GM12878 (cell line): Measurements from ENCODE around the gene PRM3. TPM values are rescaled to one million over a fixed set of nuclear protein-coding genes. Genes with fewer than 3 reads are reported as not detected.

Experiments used
- BRCA1 ChIP-seq: IDR thresholded peaks from 2 replicates; pipeline ENCODE4 v1.6.1; 2011; ENCODE audit warnings: low read depth, low read length, improper control_type of control experiment
- CHD2 ChIP-seq: IDR thresholded peaks from 2 replicates; pipeline ENCODE4 v1.6.1; 2011; ENCODE audit warnings: low read depth, low read length, improper control_type of control experiment, borderline replicate concordance
- CREM ChIP-seq: IDR thresholded peaks from 2 replicates; pipeline ENCODE4 v1.6.1; 2014; ENCODE audit warnings: antibody characterized with exemption, low read depth
- FOXM1 ChIP-seq: IDR thresholded peaks from 2 replicates; pipeline ENCODE4 v1.6.1; 2012; ENCODE audit warnings: low read depth, mild to moderate bottlenecking, inconsistent platforms, low read length, moderate library complexity
- GABPA ChIP-seq: IDR thresholded peaks from 2 replicates; pipeline ENCODE4 v1.6.1; 2014; ENCODE audit warnings: antibody characterized with exemption, low read depth, mild to moderate bottlenecking, inconsistent platforms
- MYC ChIP-seq: IDR thresholded peaks from 2 replicates; pipeline ENCODE4 v1.6.1; 2011; ENCODE audit warnings: mild to moderate bottlenecking, low read length, moderate library complexity, inconsistent platforms; ENCODE audit not compliant: insufficient read depth, insufficient replicate concordance, insufficient read length, severe bottlenecking
- NFYA ChIP-seq: IDR thresholded peaks from 2 replicates; pipeline ENCODE4 v1.6.1; 2011; ENCODE audit warnings: low read depth, mild to moderate bottlenecking, low read length, improper control_type of control experiment, borderline replicate concordance
- PAX8 ChIP-seq: fragments of 450-650 bp; IDR thresholded peaks from 2 replicates; pipeline ENCODE4 v1.6.1; 2017; ENCODE audit warnings: mild to moderate bottlenecking, moderate library complexity
- SMC3 ChIP-seq: IDR thresholded peaks from 2 replicates; pipeline ENCODE4 v1.6.1; 2011; ENCODE audit warnings: low read length, improper control_type of control experiment, borderline replicate concordance
- STAT3 ChIP-seq: IDR thresholded peaks from 2 replicates; pipeline ENCODE4 v1.6.1; 2011; ENCODE audit warnings: low read depth, low read length, improper control_type of control experiment
- USF2 ChIP-seq: IDR thresholded peaks from 2 replicates; pipeline ENCODE4 v1.6.1; 2011; ENCODE audit warnings: low read depth, low read length, improper control_type of control experiment, borderline replicate concordance
- YBX1 ChIP-seq: fragments of 450-650 bp; IDR thresholded peaks from 2 replicates; pipeline ENCODE4 v1.6.1; 2016; ENCODE audit warnings: antibody characterized with exemption
- ZNF24 ChIP-seq: fragments of 450-650 bp; IDR thresholded peaks from 2 replicates; pipeline ENCODE4 v1.6.1; 2017; ENCODE audit warnings: antibody characterized with exemption, mild to moderate bottlenecking
- ZNF622 ChIP-seq: fragments of 450-650 bp; IDR thresholded peaks from 2 replicates; pipeline ENCODE4 v1.6.1; 2017; ENCODE audit warnings: mild to moderate bottlenecking, inconsistent platforms
- ZZZ3 ChIP-seq: IDR thresholded peaks from 2 replicates; pipeline ENCODE4 v1.6.1; 2011; ENCODE audit warnings: low read depth; ENCODE audit not compliant: control insufficient read depth, insufficient read length
- polyA plus RNA-seq, 11 experiments: library from polyadenylated mRNA; depleted of rRNA in 4 of 11; unstranded in 6 of 11; stranded (reverse) in 5 of 11; fragments of >200 nt; fragmentation: Nextera tagmentation in 4 of 11; fragmentation: Illumina TruSeq in 1 of 11; extraction: Ambion mirVana in 4 of 11; extraction: Trizol in 1 of 11; gene quantifications; 1 replicate in 1 of 11; 2 replicates in 10 of 11; pipeline versions ENCODE4 v1.2.1 to v1.2.3, GENCODE V29; 2011 to 2016; ENCODE audit warnings: inconsistent platforms in 2 of 11, missing spikeins in 2 of 11, low read depth in 1 of 11
- total RNA-seq, 4 experiments: library from RNA; depleted of rRNA in 3 of 4; stranded (reverse); fragments of >200 nt in 3 of 4; fragmentation: Illumina TruSeq in 1 of 4; extraction: Trizol in 1 of 4; gene quantifications; 2 replicates each; pipeline versions ENCODE4 v1.2.1 to v1.2.3, GENCODE V29; 2013 to 2021
- TF ChIP-seq, protein P1 (sequence below): fragments of 450-650 bp; formaldehyde crosslinking; IDR thresholded peaks from 2 replicates; pipeline ENCODE4 v1.5.0; 2022; ENCODE audit warnings: mild to moderate bottlenecking, missing genetic modification characterization
- TF ChIP-seq, protein P2 (sequence below): fragments of 450-650 bp; conservative IDR thresholded peaks from 2 replicates; pipeline ENCODE4 v1.6.1; 2017; ENCODE audit warnings: mild to moderate bottlenecking, moderate library complexity
- TF ChIP-seq, protein P3 (sequence below): IDR thresholded peaks from 2 replicates; pipeline ENCODE4 v1.6.1; 2012; ENCODE audit warnings: low read depth, low read length, improper control_type of control experiment
- TF ChIP-seq, protein P4 (sequence below): fragments of 450-650 bp; formaldehyde crosslinking; IDR thresholded peaks from 2 replicates; pipeline ENCODE4 v1.4.0; 2022; ENCODE audit warnings: mild to moderate bottlenecking, moderate library complexity

The PRM3 gene
- total and polyA plus RNA-seq, 10 of the 15 experiments (the other 5 are each of a cell fraction or from before 2014, with no cell fraction given) = not detected

- TF ChIP-seq SMC3 = no peak
- TF ChIP-seq PAX8 = no peak
- TF ChIP-seq CREM = 0 out of 2 replicates have a peak, but pooled peaks have one; percentile 8
- TF ChIP-seq USF2 = peak; percentile 7; the same call in 1 of the 2 replicates
- no peak for TF ChIP-seq YBX1
- TF ChIP-seq ZNF24 = no peak
- TF ChIP-seq MYC = no peak
- TF ChIP-seq, protein P1, sequence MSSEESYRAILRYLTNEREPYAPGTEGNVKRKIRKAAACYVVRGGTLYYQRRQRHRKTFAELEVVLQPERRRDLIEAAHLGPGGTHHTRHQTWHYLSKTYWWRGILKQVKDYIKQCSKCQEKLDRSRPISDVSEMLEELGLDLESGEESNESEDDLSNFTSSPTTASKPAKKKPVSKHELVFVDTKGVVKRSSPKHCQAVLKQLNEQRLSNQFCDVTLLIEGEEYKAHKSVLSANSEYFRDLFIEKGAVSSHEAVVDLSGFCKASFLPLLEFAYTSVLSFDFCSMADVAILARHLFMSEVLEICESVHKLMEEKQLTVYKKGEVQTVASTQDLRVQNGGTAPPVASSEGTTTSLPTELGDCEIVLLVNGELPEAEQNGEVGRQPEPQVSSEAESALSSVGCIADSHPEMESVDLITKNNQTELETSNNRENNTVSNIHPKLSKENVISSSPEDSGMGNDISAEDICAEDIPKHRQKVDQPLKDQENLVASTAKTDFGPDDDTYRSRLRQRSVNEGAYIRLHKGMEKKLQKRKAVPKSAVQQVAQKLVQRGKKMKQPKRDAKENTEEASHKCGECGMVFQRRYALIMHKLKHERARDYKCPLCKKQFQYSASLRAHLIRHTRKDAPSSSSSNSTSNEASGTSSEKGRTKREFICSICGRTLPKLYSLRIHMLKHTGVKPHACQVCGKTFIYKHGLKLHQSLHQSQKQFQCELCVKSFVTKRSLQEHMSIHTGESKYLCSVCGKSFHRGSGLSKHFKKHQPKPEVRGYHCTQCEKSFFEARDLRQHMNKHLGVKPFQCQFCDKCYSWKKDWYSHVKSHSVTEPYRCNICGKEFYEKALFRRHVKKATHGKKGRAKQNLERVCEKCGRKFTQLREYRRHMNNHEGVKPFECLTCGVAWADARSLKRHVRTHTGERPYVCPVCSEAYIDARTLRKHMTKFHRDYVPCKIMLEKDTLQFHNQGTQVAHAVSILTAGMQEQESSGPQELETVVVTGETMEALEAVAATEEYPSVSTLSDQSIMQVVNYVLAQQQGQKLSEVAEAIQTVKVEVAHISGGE (CRISPR knock-in tag) = no peak
- TF ChIP-seq STAT3 = no peak
- no peak for TF ChIP-seq CHD2
- no peak for TF ChIP-seq ZNF622
- TF ChIP-seq, protein P2, sequence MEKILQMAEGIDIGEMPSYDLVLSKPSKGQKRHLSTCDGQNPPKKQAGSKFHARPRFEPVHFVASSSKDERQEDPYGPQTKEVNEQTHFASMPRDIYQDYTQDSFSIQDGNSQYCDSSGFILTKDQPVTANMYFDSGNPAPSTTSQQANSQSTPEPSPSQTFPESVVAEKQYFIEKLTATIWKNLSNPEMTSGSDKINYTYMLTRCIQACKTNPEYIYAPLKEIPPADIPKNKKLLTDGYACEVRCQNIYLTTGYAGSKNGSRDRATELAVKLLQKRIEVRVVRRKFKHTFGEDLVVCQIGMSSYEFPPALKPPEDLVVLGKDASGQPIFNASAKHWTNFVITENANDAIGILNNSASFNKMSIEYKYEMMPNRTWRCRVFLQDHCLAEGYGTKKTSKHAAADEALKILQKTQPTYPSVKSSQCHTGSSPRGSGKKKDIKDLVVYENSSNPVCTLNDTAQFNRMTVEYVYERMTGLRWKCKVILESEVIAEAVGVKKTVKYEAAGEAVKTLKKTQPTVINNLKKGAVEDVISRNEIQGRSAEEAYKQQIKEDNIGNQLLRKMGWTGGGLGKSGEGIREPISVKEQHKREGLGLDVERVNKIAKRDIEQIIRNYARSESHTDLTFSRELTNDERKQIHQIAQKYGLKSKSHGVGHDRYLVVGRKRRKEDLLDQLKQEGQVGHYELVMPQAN = no peak; the same call in 1 of the 2 replicates
- no peak for TF ChIP-seq GABPA
- no peak for TF ChIP-seq ZZZ3
- no peak for TF ChIP-seq BRCA1
- no peak for TF ChIP-seq NFYA
- TF ChIP-seq FOXM1 = no peak
- TF ChIP-seq, protein P3, sequence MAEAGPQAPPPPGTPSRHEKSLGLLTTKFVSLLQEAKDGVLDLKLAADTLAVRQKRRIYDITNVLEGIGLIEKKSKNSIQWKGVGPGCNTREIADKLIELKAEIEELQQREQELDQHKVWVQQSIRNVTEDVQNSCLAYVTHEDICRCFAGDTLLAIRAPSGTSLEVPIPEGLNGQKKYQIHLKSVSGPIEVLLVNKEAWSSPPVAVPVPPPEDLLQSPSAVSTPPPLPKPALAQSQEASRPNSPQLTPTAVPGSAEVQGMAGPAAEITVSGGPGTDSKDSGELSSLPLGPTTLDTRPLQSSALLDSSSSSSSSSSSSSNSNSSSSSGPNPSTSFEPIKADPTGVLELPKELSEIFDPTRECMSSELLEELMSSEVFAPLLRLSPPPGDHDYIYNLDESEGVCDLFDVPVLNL = no peak
- TF ChIP-seq, protein P4, sequence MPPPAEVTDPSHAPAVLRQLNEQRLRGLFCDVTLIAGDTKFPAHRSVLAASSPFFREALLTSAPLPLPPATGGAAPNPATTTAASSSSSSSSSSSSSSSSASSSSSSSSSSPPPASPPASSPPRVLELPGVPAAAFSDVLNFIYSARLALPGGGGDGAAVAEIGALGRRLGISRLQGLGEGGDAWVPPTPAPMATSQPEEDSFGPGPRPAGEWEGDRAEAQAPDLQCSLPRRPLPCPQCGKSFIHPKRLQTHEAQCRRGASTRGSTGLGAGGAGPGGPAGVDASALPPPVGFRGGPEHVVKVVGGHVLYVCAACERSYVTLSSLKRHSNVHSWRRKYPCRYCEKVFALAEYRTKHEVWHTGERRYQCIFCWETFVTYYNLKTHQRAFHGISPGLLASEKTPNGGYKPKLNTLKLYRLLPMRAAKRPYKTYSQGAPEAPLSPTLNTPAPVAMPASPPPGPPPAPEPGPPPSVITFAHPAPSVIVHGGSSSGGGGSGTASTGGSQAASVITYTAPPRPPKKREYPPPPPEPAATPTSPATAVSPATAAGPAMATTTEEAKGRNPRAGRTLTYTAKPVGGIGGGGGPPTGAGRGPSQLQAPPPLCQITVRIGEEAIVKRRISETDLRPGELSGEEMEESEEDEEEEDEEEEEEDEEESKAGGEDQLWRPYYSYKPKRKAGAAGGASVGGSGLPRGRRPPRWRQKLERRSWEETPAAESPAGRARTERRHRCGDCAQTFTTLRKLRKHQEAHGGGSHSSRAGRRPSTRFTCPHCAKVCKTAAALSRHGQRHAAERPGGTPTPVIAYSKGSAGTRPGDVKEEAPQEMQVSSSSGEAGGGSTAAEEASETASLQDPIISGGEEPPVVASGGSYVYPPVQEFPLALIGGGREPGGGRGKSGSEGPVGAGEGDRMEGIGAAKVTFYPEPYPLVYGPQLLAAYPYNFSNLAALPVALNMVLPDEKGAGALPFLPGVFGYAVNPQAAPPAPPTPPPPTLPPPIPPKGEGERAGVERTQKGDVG (CRISPR knock-in tag) = no peak
Measured at GRCh38 chr16:11258553-11259492, 14.6 kb downstream of the PRM3 start (continued).
